GM18498 (cell line): ENCODE measurements around the gene SLC4A5.
A peak's percentile ranks its signal among the peaks of the same experiment; 100 is the strongest.

Experiments
- ATAC-seq: cut with Tn5 transposase; IDR thresholded peaks from one replicate; pipeline ENCODE4 v1.9.1; 2021; ENCODE audit warnings: mild to moderate bottlenecking, moderate library complexity; ENCODE audit not compliant: unreplicated experiment

The SLC4A5 gene

GRCh38 chr2:74275228-74275627, 68.0 kb downstream of the SLC4A5 start:
- ATAC-seq, result no peak

GRCh38 chr2:74269667-74270066, 73.5 kb downstream of the SLC4A5 start:
- no peak for ATAC-seq

DNA sequence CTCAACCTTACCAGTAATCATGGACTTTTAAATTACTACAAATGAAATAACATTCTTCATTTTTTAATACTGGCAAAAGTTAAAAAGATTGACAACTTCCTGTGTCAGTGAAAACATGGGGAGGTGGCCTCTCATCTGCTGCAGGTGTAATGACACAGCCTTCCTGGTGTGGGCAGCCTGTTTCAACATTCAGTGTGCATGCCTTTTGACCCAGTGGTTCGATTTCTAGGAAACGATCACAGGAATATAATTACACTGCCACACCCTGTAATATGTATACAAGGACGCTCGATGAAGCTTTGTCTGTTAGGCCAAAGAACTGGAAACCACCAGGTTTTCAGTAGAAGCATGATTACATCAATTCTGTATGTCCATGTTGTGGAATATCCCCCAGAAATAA, 76.1 kb downstream of the SLC4A5 start:
- ATAC-seq, result no peak

DNA sequence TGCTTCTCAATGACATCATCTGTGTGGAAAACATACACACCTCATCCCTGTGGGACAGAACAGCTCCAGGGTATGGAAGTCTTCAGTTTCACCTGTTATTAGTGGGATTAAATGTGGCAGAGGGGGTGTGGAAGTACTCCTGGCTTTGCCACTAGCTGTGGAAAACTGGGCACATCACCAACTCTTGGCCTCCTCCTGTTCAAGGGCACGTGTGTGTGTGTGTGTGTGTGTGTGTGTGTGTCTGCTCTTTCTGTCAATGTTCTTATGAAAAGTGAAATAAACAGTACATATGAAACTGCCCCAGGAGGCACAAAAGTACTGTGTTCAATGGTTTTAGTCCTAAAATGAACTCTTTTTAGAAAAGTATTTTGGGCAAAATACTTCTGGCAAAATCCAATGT, 78.9 kb downstream of the SLC4A5 start:
- no peak for ATAC-seq

DNA sequence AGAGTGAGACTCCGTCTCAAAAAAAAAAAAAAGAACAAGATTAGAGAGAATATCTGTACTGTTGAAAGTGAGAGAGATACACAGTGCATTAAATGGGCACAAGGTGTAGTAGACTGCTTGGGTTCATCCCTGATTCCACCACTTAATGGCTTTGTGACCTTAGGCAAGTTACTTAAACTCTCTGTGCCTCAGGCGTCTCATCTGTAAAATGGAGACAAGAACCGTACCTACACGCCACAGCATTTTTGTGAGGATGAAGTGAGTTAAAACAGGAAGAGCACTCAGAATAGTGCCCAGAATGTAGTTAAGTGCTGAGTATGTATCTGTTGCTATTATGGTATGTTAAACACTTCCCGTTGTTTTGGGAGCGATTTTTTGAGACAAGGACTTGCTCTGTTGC, 80.5 kb downstream of the SLC4A5 start:
- no peak for ATAC-seq

DNA sequence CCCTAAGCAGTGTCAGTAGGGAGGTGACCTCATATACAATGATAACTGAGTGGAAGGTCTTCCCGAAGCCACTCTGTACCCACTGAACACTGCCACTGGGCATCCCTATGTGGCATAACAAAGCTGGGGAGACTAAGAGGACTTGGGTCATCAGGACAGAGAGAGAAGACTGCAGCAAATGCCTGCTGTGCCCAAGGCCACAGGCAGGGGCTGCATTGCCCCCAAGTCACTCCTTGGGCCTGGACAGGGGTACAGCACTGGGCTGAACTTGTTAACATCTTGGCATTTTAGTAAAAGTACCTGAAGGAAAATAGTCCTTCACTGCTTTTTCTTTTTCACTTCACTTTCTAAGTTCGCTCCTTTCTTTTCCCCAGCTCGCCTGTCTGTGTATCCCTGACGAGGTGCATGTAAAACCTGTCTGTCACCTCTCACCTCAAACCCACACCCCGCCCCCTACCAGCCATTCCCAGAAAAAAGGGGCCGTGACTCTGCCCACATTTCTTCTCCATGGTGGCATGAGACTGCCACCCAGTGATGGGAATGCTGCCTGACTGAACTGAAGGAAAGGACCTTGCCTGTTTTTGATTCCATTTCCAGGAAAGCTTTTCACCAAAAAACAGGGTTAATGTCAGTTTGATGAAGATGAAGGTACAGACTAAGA, 81.9 kb downstream of the SLC4A5 start:
- ATAC-seq, result no peak

DNA sequence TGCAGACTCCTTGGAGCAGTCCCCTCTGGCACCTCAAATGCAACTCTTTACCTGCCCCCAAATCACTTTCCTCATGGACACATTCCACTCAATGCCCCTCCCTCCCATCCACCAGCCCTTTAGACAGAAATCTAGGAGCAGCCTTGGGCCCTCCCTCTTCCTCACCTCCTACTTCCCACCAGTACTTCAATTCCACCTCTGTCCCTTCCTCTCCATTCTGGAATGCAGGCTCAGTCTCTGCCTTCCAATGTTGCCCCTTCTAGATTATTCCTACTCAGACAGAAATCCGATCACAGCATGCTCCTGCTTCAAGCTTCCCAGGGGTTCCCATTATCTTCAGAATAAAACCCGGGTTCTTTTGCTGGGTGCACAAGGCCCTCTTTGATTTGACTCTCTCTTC, 82.7 kb downstream of the SLC4A5 start:
- ATAC-seq, result no peak

DNA sequence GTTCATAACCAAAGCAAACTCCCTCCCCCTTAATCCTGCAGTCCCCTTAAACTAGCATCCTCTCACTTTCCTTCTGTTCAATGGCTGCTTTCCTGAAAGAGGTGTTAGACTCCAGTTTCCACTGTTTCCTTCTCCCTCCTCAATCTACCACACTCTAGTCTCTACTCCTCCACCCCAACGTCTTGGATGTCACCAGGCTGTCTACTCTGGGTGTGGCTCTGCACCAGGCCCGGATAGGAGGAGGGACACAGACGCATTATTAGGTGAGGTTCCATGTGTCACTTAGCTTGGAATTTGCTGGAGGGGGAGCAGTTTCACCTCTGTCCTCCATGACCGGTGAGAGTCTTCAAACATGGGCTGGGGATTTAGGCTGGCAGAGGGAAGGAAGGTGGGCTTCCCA, 83.5 kb downstream of the SLC4A5 start:
- no peak for ATAC-seq

- ATAC-seq, result no peak
Observed at GRCh38 chr2:74259191-74259590, 84.0 kb downstream of the SLC4A5 start.

GRCh38 chr2:74255660-74256213, 87.5 kb downstream of the SLC4A5 start:
- no peak for ATAC-seq

GRCh38 chr2:74253971-74254310, 89.3 kb downstream of the SLC4A5 start:
- no peak for ATAC-seq

- no peak for ATAC-seq
Observed at GRCh38 chr2:74253306-74253970, 89.8 kb downstream of the SLC4A5 start.

DNA sequence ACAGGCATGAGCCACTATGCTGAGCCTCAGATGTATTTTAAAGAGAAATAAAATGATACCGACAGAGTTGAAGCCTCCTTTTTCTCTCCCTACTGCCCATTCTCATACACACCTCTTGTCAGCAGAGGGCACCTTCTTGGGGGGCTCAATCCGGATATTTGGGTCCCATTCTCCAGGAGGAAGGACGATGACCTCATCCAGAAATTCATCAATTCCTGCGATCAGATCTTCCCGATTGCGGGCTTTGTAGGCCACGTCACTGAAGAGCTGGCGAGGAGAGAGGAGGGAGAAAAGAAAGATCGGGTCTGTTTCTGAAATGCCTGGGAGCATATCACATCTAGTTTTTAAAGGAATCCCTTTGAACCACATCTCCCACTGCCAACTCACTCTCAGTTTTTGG, 90.4 kb downstream of the SLC4A5 start:
- ATAC-seq, result no peak

GRCh38 chr2:74252036-74252435, 91.2 kb downstream of the SLC4A5 start:
- no peak for ATAC-seq

DNA sequence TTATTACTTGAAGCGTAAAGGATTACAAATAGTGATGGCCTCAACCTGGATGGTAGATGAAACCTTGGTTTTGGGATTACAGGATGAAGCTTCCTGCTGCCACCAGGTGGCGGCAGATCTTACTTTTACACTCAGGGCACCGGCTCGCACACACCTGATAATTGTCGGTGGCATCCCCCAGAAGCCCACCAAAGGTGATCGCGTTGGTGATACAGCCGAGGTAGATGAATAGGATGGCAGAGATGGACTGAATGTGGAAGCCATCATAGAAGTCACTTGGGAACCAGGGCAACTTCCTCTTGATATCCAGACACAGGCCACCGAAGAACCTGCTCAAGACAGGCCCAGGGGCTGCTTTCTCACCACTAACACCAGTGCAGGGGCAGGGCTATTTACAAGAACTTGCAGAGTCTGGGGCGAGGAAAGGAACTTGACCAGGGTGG, 93.0 kb downstream of the SLC4A5 start:
- ATAC-seq, result peak; percentile 43

- ATAC-seq, result no peak
Observed at GRCh38 chr2:74249406-74250122, 93.7 kb downstream of the SLC4A5 start.

- ATAC-seq, result no peak
Observed at GRCh38 chr2:74246496-74247195, 96.6 kb downstream of the SLC4A5 start.

GRCh38 chr2:74244286-74244685, 98.9 kb downstream of the SLC4A5 start:
- no peak for ATAC-seq

GRCh38 chr2:74242354-74243071, 100.7 kb downstream of the SLC4A5 start:
- no peak for ATAC-seq

DNA sequence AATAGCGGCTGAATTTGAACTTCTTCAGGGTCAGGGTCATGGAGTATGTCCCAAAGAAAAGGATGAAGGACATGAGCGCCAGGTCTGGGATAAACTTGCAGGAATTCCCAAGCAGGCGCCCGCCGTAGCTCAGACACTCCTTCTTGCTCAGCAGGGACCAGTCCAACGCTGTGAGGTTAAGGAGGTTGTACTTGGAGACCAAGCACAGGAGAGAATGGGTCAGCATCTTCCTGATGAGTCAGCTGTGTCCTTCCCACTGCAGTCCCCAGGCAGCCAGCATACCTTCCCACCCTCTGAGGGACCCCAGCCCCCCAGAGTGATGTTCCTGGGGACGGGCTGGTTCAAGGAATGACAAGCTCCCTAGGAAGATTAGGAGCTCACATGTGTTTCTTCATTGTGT, 103.9 kb downstream of the SLC4A5 start:
- ATAC-seq, result no peak

DNA sequence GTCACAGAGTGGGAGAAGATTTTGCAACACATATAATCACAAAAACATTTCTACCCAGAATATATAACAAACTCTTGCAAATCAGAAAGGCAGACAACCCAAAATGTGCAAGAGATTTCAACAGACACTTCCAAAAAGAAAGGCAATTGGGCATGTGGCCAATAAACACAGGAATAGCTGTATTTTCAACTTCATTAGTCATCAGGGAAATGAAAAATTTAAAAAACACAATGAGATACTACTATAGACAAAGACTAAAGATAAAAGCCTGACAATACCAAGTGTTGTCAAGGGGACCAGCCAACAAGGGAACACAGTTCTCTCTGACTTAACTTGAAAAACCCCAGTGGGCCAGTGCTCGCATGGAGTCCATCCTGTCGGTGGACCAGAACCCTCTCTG, 104.3 kb downstream of the SLC4A5 start:
- no peak for ATAC-seq
